Astrocyte (in vitro differentiated cells and primary cell): Measurements from ENCODE around the gene GPX6. TPM values are rescaled to one million over a fixed set of nuclear protein-coding genes. Genes with fewer than 3 reads are reported as not detected.

Experiments
- DNase-seq: peaks from one replicate; pipeline ENCODE4 v3.0.0-alpha.2; 2010; ENCODE audit warnings: low read depth
- FAIRE-seq: peaks from 2 replicates; lab custom pipeline; 2011; peaks lifted over from hg19 to GRCh38; lab: Jason Lieb, UNC
- H2AFZ ChIP-seq: 2 replicates; pipeline ENCODE4 v1.6.0; 2012; ENCODE audit warnings: low read depth, low read length, inconsistent platforms
- H3K27ac ChIP-seq: 2 replicates; pipeline ENCODE4 v1.5.1; 2011; ENCODE audit warnings: low read depth, low read length, inconsistent platforms
- H3K27me3 ChIP-seq: 2 replicates; pipeline ENCODE4 v1.6.0; 2011; ENCODE audit warnings: low read length, inconsistent platforms; ENCODE audit not compliant: insufficient read depth
- H3K36me3 ChIP-seq: 2 replicates; pipeline ENCODE4 v1.5.1; 2011; ENCODE audit warnings: low read length, inconsistent platforms; ENCODE audit not compliant: insufficient read depth
- H3K4me1 ChIP-seq: 2 replicates; pipeline ENCODE4 v1.5.1; 2011; ENCODE audit warnings: low read length, inconsistent platforms; ENCODE audit not compliant: insufficient read depth
- H3K4me2 ChIP-seq: 2 replicates; pipeline ENCODE4 v1.6.0; 2012; ENCODE audit warnings: low read length, inconsistent platforms
- H3K4me3 ChIP-seq: 2 replicates; pipeline ENCODE4 v1.5.1; 2011; ENCODE audit warnings: low read depth, mild to moderate bottlenecking, low read length, inconsistent platforms; ENCODE audit not compliant: insufficient read depth
- H3K79me2 ChIP-seq: 2 replicates; pipeline ENCODE4 v1.6.0; 2012; ENCODE audit warnings: mild to moderate bottlenecking, low read length, inconsistent platforms; ENCODE audit not compliant: insufficient read depth
- H3K9ac ChIP-seq: 2 replicates; pipeline ENCODE4 v1.6.0; 2012; ENCODE audit warnings: mild to moderate bottlenecking, low read length, inconsistent platforms
- H3K9me3 ChIP-seq: 2 replicates; pipeline ENCODE4 v1.5.1; 2012; ENCODE audit warnings: low read depth, mild to moderate bottlenecking, low read length, inconsistent platforms; ENCODE audit not compliant: insufficient read depth
- H4K20me1 ChIP-seq: 2 replicates; pipeline ENCODE4 v1.6.0; 2012; ENCODE audit warnings: low read length, inconsistent platforms; ENCODE audit not compliant: insufficient read depth
- H3K27ac Mint-ChIP-seq: one replicate; pipeline ENCODE4 v1.8.0; 2021; ENCODE audit warnings: mild to moderate bottlenecking, mixed read lengths; ENCODE audit not compliant: unreplicated experiment
- H3K27me3 Mint-ChIP-seq: one replicate; pipeline ENCODE4 v1.8.0; 2021; ENCODE audit warnings: low read depth, mixed read lengths; ENCODE audit not compliant: unreplicated experiment
- H3K36me3 Mint-ChIP-seq: one replicate; pipeline ENCODE4 v1.8.0; 2021; ENCODE audit warnings: low read depth, mixed read lengths; ENCODE audit not compliant: unreplicated experiment
- H3K4me1 Mint-ChIP-seq: one replicate; pipeline ENCODE4 v1.8.0; 2021; ENCODE audit warnings: low read depth, mixed read lengths; ENCODE audit not compliant: unreplicated experiment
- H3K4me3 Mint-ChIP-seq: one replicate; pipeline ENCODE4 v1.8.0; 2021; ENCODE audit warnings: mild to moderate bottlenecking, moderate library complexity, mixed read lengths; ENCODE audit not compliant: unreplicated experiment
- H3K9me3 Mint-ChIP-seq: one replicate; pipeline ENCODE4 v1.8.0; 2021; ENCODE audit warnings: mild to moderate bottlenecking, mixed read lengths; ENCODE audit not compliant: unreplicated experiment
- EZH2 ChIP-seq: IDR thresholded peaks from 2 replicates; pipeline ENCODE4 v1.6.1; 2012; ENCODE audit warnings: mild to moderate bottlenecking, low read length, inconsistent platforms; ENCODE audit not compliant: insufficient read depth
- total RNA-seq: library from RNA; stranded (reverse); gene quantifications from 2 replicates; pipeline ENCODE4 v1.2.1, GENCODE V29; 2021
- TF ChIP-seq, protein P1 (sequence below): IDR thresholded peaks from 2 replicates; pipeline ENCODE4 v1.5.1; 2011; ENCODE audit warnings: low read depth, mild to moderate bottlenecking, inconsistent platforms, low read length, moderate library complexity; ENCODE audit not compliant: insufficient read depth

GPX6 gene
- total RNA-seq, 1 donor from 2014 or later, result not detected

DNA sequence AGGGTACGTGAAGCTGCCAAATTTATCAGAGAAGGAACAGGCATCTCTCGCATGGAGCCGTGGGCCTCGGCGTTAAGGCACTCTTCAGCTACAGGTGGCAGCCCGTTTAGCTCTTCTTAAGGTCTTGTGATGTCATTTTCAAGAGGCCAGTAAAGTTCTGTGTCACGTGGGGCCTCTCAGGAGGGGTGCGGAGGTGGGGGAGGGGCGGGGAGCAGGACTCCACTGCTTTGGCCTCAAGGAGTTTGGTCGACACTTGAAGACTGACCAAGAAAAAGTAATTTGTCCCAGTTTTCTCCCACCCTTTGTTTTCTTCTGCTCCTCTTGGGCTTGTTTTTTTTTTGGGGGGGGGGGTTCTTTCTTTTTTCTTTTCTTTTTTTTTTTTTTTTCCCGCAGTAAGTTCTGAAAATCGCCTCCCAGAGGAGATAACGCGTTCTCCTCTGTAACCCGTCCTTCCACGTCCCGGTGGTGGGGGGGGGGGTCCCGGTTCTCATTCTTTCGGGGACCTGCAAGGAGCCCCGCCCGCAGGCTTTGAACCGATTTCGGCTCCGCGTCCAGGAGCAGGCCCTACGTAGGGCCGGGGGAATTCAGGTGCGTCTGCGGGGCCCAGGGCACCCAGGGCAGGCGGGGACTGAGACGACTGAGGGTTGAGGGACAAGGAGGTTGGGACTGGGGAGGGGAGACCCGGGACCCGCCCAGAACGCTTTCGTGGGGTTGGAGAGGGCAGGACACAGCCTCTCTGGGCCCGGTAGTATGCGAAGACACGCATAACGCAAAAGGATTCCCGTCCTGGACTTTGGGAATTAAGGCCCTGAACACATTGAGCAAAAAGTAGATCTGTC lies 26.0 kb downstream of the GPX6 start:
- no peaks in the 10 kb centered on the region for H3K9me3 ChIP-seq
- peak overlapping the region; percentile 90 for H3K4me2 ChIP-seq
- H3K27me3 Mint-ChIP-seq, result peaks cover 2% of the 10 kb centered on the region
- no peaks in the 10 kb centered on the region for H3K79me2 ChIP-seq
- TF ChIP-seq, protein P1, sequence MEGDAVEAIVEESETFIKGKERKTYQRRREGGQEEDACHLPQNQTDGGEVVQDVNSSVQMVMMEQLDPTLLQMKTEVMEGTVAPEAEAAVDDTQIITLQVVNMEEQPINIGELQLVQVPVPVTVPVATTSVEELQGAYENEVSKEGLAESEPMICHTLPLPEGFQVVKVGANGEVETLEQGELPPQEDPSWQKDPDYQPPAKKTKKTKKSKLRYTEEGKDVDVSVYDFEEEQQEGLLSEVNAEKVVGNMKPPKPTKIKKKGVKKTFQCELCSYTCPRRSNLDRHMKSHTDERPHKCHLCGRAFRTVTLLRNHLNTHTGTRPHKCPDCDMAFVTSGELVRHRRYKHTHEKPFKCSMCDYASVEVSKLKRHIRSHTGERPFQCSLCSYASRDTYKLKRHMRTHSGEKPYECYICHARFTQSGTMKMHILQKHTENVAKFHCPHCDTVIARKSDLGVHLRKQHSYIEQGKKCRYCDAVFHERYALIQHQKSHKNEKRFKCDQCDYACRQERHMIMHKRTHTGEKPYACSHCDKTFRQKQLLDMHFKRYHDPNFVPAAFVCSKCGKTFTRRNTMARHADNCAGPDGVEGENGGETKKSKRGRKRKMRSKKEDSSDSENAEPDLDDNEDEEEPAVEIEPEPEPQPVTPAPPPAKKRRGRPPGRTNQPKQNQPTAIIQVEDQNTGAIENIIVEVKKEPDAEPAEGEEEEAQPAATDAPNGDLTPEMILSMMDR, result no peak
- TF ChIP-seq EZH2, result no peak
- no peaks in the 10 kb centered on the region for H3K36me3 Mint-ChIP-seq
- peak overlapping the region; percentile 72 for H3K9ac ChIP-seq
- FAIRE-seq, result no peak
- H3K27me3 ChIP-seq, result no peaks in the 10 kb centered on the region
- H3K9me3 Mint-ChIP-seq, result no peaks in the 10 kb centered on the region
- H4K20me1 ChIP-seq, result no peaks in the 10 kb centered on the region
- H3K4me1 ChIP-seq, result peaks cover 5% of the 10 kb centered on the region
- H3K36me3 ChIP-seq, result no peaks in the 10 kb centered on the region
- peak overlapping the region; percentile 2 for H3K27ac ChIP-seq
- H2AFZ ChIP-seq, result peak overlapping the region; percentile 96
- peak overlapping the region; percentile 68 for H3K4me3 ChIP-seq
- H3K27ac Mint-ChIP-seq, result peak overlapping the region; percentile 87
- DNase-seq, result peak; percentile 67
- H3K4me3 Mint-ChIP-seq, result peak overlapping the region; percentile 84
- peaks cover 13% of the 10 kb centered on the region for H3K4me1 Mint-ChIP-seq

DNA sequence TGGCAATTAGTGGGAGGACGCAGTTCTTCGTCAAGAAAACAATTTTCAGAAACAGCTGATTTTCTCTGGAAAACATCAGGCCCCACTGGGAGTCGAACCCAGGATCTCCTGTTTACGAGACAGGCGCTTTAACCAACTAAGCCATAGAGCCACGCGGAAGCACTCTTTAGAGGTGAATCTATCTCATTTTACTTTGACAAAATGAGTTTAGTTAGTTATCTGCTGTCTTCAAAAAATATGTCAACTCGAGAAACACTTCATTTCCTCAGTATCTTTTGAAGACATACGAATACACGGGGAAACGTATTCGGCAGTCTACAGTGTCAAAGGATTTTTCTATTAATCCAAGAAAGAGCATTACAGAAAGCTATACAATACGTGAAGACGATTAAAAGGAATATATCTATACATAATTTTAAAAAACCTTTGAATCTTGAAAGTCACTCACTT lies 26.7 kb downstream of the GPX6 start:
- peak; percentile 56 for DNase-seq
- peaks cover 2% of the 10 kb centered on the region for H3K27me3 Mint-ChIP-seq
- no peaks in the 10 kb centered on the region for H3K9me3 ChIP-seq
- peak overlapping the region; percentile 49 for H2AFZ ChIP-seq
- no peak overlapping the region for H3K27ac ChIP-seq
- H3K36me3 ChIP-seq, result no peaks in the 10 kb centered on the region
- H3K36me3 Mint-ChIP-seq, result no peaks in the 10 kb centered on the region
- no peaks in the 10 kb centered on the region for H3K9me3 Mint-ChIP-seq
- peaks cover 13% of the 10 kb centered on the region for H3K4me1 Mint-ChIP-seq
- peak overlapping the region; percentile 87 for H3K27ac Mint-ChIP-seq
- TF ChIP-seq, protein P1, result no peak
- no peak for TF ChIP-seq EZH2
- H3K4me1 ChIP-seq, result peaks cover 5% of the 10 kb centered on the region
- no peaks in the 10 kb centered on the region for H3K27me3 ChIP-seq
- H3K9ac ChIP-seq, result peak overlapping the region; percentile 72
- peak; percentile 5 for FAIRE-seq
- H3K79me2 ChIP-seq, result no peaks in the 10 kb centered on the region
- no peaks in the 10 kb centered on the region for H4K20me1 ChIP-seq
- peak overlapping the region; percentile 68 for H3K4me3 ChIP-seq
- H3K4me2 ChIP-seq, result peak overlapping the region; percentile 90
- H3K4me3 Mint-ChIP-seq, result peak overlapping the region; percentile 84
